Activated CD4-positive, alpha-beta T cell treated with anti-CD3 and anti-CD28 coated beads, Interleukin-2, amount 10 ng/mL, durations not matched to agents 7 days and 5 days (primary cell): Measurements from ENCODE around the gene BMPR1B. TPM values are rescaled to one million over a fixed set of nuclear protein-coding genes. Genes with fewer than 3 reads are reported as not detected.
"Not testable (repeated sequence)": the region's sequence is repeated elsewhere in the genome, so short reads cannot be mapped to it uniquely, and the experiment has no call there.

Experiments used
- CTCF ChIA-PET: fragments of 350-600 bp; sonication (Branson Sonifier 250); formaldehyde crosslinking; loops from one replicate; lab custom pipeline; 2021; ENCODE audit warnings: antibody characterized with exemption; lab: Charles Lee
- POLR2A ChIA-PET: fragments of 350-600 bp; sonication (Branson Sonifier 250); formaldehyde crosslinking; loops from one replicate; lab custom pipeline; 2021; ENCODE audit warnings: antibody characterized with exemption; lab: Charles Lee
- DNase-seq: peaks from one replicate; pipeline ENCODE4 v3.0.0-alpha.2; 2020
- H3K27ac Mint-ChIP-seq: one replicate; pipeline ENCODE4 v1.8.0; 2021; ENCODE audit warnings: mild to moderate bottlenecking, moderate library complexity, mixed read lengths
- H3K27me3 Mint-ChIP-seq: one replicate; pipeline ENCODE4 v1.8.0; 2021; ENCODE audit warnings: mixed read lengths
- H3K36me3 Mint-ChIP-seq: one replicate; pipeline ENCODE4 v1.8.0; 2021; ENCODE audit warnings: low read depth, mixed read lengths
- H3K4me1 Mint-ChIP-seq: one replicate; pipeline ENCODE4 v1.8.0; 2021; ENCODE audit warnings: mixed read lengths
- H3K4me3 Mint-ChIP-seq: one replicate; pipeline ENCODE4 v1.8.0; 2021; ENCODE audit warnings: mild to moderate bottlenecking, moderate library complexity, mixed read lengths
- H3K9me3 Mint-ChIP-seq: one replicate; pipeline ENCODE4 v1.8.0; 2021; ENCODE audit warnings: mixed read lengths
- total RNA-seq, 2 experiments: library from RNA; stranded (reverse); gene quantifications; one replicate each; pipeline ENCODE4 v1.2.3, GENCODE V29; 2021

The BMPR1B gene
- total RNA-seq, 2 experiments from 2014 or later: not detected

DNA sequence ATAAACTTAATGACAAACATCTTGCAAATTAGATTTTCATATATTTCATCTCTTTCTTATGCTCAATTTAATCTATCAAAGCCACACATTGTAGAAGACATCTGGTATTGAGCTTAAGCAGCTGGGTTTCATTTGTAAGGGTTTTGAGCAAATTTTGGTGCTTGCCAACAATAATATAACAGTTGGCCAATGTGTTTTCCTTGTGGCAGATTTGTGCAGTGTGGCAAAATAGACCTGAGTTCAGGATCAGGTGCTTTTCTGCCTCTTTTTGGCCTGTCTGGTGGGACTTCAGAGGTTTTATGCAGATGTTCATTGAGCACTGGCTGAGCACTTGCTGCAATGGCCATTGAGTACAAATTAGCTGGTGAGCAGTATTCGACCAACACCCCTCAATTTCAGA lies 301.9 kb downstream of the BMPR1B start:
- Mint-ChIP-seq H3K27me3 (no peaks in the 10 kb centered on the region), H3K36me3 (no peaks in the 10 kb centered on the region), H3K4me3 (no peak overlapping the region), H3K27ac (no peak overlapping the region), H3K9me3 (no peaks in the 10 kb centered on the region), H3K4me1 (no peaks in the 10 kb centered on the region)
- ChIA-PET POLR2A (no interaction called here), CTCF (no interaction called here)
- no peak for DNase-seq

DNA sequence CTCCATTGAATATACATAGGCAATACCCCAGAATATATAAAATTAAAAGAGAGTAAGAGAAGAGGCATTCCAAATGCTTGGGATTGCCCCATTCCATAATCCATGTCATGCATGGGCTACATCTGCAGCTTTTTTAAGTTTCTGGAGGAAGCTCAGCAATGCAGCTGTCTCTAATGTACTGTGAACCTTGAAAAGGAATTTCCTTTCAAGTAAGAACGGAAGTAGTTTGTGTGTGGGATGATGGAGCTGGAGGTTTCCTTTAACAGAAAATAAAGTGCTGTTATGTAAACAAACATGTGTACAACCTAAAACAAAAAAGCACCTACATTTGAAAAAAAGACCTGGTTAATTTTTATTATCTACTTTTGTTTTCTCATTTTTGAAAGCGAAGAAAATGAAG lies 303.5 kb downstream of the BMPR1B start:
- H3K27me3 Mint-ChIP-seq: no peaks in the 10 kb centered on the region

DNA sequence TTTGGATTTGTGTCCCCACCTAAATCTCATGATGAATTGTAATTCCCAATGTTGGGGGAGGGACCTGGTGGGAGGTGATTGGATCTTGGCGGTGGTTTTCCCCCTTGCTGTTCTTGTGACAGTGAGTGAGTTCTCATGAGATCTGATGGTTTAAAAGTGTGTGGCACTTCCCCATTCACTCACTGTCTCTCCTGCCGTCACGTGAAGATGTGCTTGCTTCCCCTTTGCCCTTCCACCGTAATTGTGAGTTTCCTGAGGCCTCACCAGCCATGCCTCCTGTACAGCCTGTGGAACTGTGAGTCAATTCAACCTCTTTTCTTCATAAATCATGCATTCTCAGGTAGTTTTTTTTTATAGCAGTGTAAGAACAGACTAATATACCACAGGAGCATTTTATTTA lies 304.0 kb downstream of the BMPR1B start:
- H3K27me3 Mint-ChIP-seq, H3K9me3 Mint-ChIP-seq, H3K36me3 Mint-ChIP-seq, H3K4me3 Mint-ChIP-seq, H3K27ac Mint-ChIP-seq, H3K4me1 Mint-ChIP-seq, POLR2A ChIA-PET, DNase-seq: not testable (repeated sequence)
- CTCF ChIA-PET: interaction anchor here (0.6 kb wide), 1 partner anchor 1056 kb away, joined by 3 read pairs; no protein-coding TSS in a partner anchor

More for the DNA sequence above, 303.5 kb downstream of the BMPR1B start:
- Mint-ChIP-seq H3K36me3 (no peaks in the 10 kb centered on the region), H3K4me3 (no peak overlapping the region), H3K9me3 (no peaks in the 10 kb centered on the region), H3K27ac (no peak overlapping the region), H3K4me1 (no peaks in the 10 kb centered on the region)
- ChIA-PET CTCF (no interaction called here), POLR2A (no interaction called here)
- no peak for DNase-seq

DNA sequence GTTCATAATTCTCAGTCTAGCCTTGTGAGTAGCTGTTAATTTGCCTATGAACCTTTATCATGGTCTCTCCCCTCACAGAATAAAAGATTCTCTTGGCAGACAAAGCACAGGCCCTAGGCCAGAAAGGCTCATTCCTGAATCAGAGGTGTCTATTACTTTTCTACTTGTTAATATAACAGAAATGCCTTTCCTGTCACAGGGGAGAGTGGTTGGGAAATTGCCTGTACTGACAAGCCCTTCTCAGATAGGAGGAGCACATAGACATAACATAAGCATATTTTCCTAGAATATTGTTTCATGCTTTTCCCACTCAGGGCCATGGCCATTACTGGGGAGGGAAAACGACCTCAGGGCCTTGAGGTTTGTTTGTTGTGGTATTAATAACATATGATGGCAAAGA lies 308.3 kb downstream of the BMPR1B start:
- Mint-ChIP-seq H3K4me3 (no peak overlapping the region), H3K27ac (no peak overlapping the region), H3K27me3 (no peaks in the 10 kb centered on the region), H3K4me1 (no peaks in the 10 kb centered on the region), H3K36me3 (no peaks in the 10 kb centered on the region), H3K9me3 (no peaks in the 10 kb centered on the region)
- no peak for DNase-seq
- CTCF ChIA-PET: no interaction called here
- POLR2A ChIA-PET: no interaction called here

DNA sequence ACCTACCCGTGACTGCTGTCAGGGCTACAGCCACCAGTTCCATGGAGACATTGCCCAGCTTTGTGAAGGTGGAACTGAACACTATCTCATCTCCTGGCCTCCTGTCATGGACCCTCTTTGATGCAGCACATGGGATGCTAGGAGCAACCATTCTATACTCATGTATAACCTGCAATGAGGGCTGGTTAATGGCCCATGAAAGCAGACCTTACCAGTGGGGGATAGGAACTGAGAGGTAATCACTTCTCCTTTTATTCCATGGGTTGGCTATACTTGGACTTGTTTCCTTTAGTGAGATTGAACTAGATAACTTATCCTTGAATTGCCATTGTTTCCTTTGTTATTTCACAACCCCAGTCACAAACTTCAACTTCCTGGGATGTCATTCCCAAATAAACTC lies 310.6 kb downstream of the BMPR1B start:
- POLR2A ChIA-PET: no interaction called here
- no peak for DNase-seq
- Mint-ChIP-seq H3K27ac (no peak overlapping the region), H3K27me3 (no peaks in the 10 kb centered on the region), H3K36me3 (no peaks in the 10 kb centered on the region), H3K4me1 (no peaks in the 10 kb centered on the region), H3K4me3 (no peak overlapping the region), H3K9me3 (no peaks in the 10 kb centered on the region)
- CTCF ChIA-PET: no interaction called here

DNA sequence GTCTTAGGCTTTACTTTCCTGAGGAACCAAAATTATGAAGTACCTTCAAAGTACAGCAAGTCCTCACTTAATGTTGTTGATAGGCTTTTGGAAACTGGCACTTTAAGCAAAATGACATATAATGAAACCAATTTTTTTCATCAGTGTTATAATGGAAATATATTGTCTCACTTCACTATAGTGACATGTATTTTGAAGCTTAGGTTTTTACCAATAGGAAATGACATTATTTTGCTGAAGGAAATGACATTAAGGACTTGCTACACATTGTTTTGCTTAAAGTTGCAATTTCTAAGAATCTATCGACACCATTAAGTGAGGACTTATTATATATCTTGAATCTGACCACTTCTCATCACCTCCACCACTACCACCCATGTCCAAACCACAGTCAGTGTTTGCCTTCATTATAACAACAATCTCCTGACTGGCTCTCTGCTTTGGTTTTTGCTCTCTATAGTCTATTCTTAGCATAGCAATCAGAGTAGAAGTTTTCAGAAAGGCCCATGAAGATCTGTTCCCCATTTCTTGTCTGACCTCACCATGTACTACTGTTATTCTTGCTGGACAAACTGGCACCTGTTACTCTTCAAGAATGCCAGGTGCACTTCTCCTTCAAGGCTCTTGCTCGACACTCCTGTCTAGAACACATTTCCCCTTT lies 311.2 kb downstream of the BMPR1B start:
- ChIA-PET POLR2A (no interaction called here), CTCF (interaction anchor here (0.7 kb wide), 1 partner anchor 16 kb away, joined by 3 read pairs; no protein-coding TSS in a partner anchor)
- no peak for DNase-seq
- no peaks in the 10 kb centered on the region for H3K4me1 Mint-ChIP-seq
- H3K4me3 Mint-ChIP-seq: no peak overlapping the region
- H3K9me3 Mint-ChIP-seq: no peaks in the 10 kb centered on the region
- H3K36me3 Mint-ChIP-seq: no peaks in the 10 kb centered on the region
- H3K27ac Mint-ChIP-seq: no peak overlapping the region
- H3K27me3 Mint-ChIP-seq: no peaks in the 10 kb centered on the region

DNA sequence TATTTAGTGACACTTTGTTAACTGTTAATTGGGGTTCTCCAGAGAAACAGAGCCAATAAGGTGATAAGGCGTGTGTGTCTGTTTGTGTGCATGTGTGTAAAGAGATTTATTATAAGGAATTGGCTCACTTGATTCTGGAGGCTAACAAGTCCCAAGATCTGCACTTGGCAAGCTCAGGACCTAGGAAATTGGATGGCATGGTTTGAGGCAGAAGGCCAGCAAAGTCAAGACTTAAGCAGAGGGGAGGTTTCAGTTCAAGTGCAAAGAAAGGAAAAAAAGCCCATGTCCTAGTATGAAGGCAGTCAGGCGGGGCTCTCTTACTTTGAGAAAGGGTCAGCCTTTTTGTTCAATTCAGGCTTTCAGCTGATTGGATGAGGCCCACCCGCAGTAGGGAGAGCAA lies 314.1 kb downstream of the BMPR1B start:
- Mint-ChIP-seq H3K27me3 (no peaks in the 10 kb centered on the region), H3K36me3 (no peaks in the 10 kb centered on the region)
- POLR2A ChIA-PET: no interaction called here

DNA sequence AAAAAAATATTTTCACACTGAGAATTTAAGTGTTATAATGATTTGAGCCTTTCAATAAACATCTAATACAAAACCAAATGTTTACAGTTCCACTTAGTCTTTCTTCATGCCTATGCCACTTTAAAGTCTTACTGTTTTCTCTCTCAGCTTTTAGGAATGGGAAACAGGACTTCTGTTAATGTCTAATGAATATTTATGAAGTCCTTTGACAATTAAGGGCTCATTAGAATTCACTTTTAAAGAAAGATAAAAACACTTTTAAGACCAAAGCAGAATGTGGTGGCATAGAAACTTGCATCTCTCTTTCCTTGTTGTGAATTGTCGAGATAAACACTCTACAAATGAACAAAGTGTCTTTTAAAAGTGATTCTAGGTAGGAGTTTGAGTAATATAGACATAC lies 315.9 kb downstream of the BMPR1B start:
- DNase-seq: no peak
- H3K9me3 Mint-ChIP-seq: no peaks in the 10 kb centered on the region
- no peaks in the 10 kb centered on the region for H3K27me3 Mint-ChIP-seq
- no peaks in the 10 kb centered on the region for H3K4me1 Mint-ChIP-seq
- H3K27ac Mint-ChIP-seq: no peak overlapping the region
- CTCF ChIA-PET: no interaction called here
- no peak overlapping the region for H3K4me3 Mint-ChIP-seq
- POLR2A ChIA-PET: no interaction called here
- H3K36me3 Mint-ChIP-seq: no peaks in the 10 kb centered on the region

More for the DNA sequence above, 314.1 kb downstream of the BMPR1B start:
- H3K4me3 Mint-ChIP-seq: no peak overlapping the region
- DNase-seq: no peak
- CTCF ChIA-PET: interaction anchor here (0.5 kb wide), 1 partner anchor 95 kb away, joined by 3 read pairs; no protein-coding TSS in a partner anchor
- H3K4me1 Mint-ChIP-seq: no peaks in the 10 kb centered on the region
- H3K27ac Mint-ChIP-seq: no peak overlapping the region
- H3K9me3 Mint-ChIP-seq: no peaks in the 10 kb centered on the region

DNA sequence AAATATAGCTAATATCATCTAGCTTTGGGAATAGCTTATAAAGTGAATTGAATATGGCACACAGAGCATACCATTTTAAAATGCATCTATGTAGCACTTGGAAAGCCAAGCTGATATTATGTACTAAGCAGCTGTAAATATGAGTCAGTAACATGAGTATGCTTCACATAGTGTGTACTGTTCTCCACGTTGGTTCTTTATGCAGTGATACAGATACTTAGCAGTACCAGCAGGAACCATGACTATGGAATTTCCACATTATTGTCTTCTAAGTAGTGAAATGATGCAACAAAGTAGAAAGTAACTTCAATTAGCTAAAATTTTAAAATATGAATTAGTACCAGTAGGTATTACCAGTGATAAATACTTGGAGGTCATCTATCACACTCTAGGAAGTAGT lies 320.1 kb downstream of the BMPR1B start:
- H3K4me1 Mint-ChIP-seq: no peaks in the 10 kb centered on the region
- no peaks in the 10 kb centered on the region for H3K27me3 Mint-ChIP-seq
- CTCF ChIA-PET: no interaction called here
- H3K36me3 Mint-ChIP-seq: no peaks in the 10 kb centered on the region
- H3K4me3 Mint-ChIP-seq: no peak overlapping the region
- POLR2A ChIA-PET: no interaction called here
- no peak overlapping the region for H3K27ac Mint-ChIP-seq
- no peaks in the 10 kb centered on the region for H3K9me3 Mint-ChIP-seq
- no peak for DNase-seq

DNA sequence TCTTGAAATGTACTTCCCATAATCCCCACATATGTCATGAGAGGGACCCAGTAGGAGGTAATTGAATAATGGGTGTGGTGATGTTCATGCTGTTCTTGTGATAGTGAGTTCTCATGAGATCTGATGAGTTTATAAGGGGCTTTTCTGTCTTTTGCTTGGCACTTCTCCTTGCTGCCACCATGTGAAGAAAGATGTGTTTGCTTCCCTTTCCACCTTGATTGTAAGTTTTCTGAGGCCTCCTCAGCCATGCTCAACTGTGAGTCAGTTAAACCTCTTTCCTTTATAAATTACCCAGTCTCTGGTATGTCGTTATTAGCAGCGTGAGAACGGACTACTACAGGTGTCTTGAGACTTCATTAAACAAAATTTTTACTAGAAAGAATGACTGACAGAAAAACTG lies 323.2 kb downstream of the BMPR1B start:
- Mint-ChIP-seq H3K4me3 (no peak overlapping the region), H3K4me1 (peaks cover 12% of the 10 kb centered on the region), H3K27me3 (no peaks in the 10 kb centered on the region), H3K27ac (no peak overlapping the region), H3K9me3 (no peaks in the 10 kb centered on the region), H3K36me3 (no peaks in the 10 kb centered on the region)
- POLR2A ChIA-PET: interaction anchor here (0.6 kb wide), 1 partner anchor 142 kb away, joined by 4 read pairs; no protein-coding TSS in a partner anchor
- CTCF ChIA-PET: no interaction called here
- no peak for DNase-seq

DNA sequence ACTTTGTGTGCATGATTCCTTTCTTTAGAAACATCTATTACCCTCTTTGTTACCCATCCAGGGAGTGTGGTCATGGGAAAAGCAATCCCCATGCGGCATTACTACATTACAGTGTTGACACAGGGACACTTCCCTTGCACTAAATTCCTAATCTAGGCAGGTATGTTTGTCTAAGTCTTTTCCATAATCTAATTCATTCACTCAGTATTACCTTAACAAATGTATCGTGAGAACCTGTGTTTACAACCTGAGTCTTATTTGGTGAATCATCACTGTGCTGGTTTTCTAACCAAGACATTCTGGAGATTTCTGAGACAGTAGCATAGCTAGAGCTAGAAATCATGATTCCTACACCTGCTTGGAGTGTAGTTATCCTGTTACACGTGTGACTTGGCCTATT lies 326.8 kb downstream of the BMPR1B start:
- no peaks in the 10 kb centered on the region for H3K9me3 Mint-ChIP-seq
- H3K36me3 Mint-ChIP-seq: no peaks in the 10 kb centered on the region
- peaks cover 12% of the 10 kb centered on the region for H3K4me1 Mint-ChIP-seq
- no peak overlapping the region for H3K27ac Mint-ChIP-seq
- no peak for DNase-seq
- no peak overlapping the region for H3K4me3 Mint-ChIP-seq
- no peaks in the 10 kb centered on the region for H3K27me3 Mint-ChIP-seq
- ChIA-PET POLR2A (no interaction called here), CTCF (no interaction called here)

DNA sequence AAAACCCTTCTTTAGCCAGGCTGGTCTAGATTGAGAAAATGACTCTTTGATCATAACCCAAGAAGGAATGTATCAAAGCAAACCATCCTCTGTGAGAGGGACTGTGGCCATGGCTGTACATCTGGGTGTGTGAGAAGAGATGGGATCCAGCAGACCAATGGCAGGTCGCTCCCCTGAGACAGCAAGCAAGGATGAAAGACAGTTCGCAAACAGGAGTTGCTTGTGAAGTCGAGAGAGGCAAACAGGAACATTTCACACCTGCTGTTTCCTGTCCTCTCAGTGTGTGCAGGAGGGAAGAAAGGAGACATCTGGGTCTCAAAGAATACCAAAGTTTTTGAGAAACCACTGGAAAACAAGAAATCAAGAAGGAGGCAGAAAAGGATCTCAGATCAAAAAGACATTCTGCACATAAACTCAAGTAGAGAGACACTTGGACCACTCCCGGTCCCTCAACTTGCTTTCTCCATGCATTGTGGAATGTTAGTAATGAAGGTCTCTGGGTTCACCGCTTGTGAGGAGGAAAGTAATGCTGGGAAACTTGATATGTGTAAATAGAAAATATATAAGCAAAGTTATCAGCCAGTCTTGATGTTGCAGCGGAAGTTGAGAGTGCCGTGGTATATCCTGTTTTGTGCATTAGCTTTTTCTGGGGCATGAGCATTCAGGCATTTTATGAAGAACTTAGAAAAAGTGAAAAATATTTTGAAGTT lies 327.5 kb downstream of the BMPR1B start:
- Mint-ChIP-seq H3K9me3 (no peaks in the 10 kb centered on the region), H3K36me3 (no peaks in the 10 kb centered on the region), H3K27me3 (no peaks in the 10 kb centered on the region), H3K27ac (peak overlapping the region; percentile 76), H3K4me1 (peaks cover 12% of the 10 kb centered on the region), H3K4me3 (no peak overlapping the region)
- no peak for DNase-seq
- ChIA-PET POLR2A (no interaction called here), CTCF (no interaction called here)

DNA sequence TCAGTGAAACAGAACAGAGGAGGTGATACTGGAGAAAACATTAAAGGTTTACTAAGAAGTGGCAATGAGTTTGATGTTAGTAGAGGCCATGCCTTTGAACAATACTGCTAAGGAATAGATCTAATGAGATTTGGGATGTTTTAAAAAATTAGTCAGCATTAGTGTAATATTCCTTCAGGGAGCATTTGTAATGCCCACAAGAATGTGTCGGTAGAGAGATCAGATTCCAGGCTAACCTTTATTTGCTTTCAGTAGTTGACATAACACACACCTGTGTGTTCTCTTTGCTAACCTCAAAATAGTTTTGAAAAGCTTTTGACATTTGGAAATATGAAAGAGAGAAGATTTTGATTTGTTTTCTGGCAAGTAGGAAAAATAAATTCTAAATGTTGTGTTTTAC lies 328.8 kb downstream of the BMPR1B start:
- ChIA-PET CTCF (no interaction called here), POLR2A (no interaction called here)
- H3K36me3 Mint-ChIP-seq: no peaks in the 10 kb centered on the region
- H3K27ac Mint-ChIP-seq: no peak overlapping the region
- no peaks in the 10 kb centered on the region for H3K9me3 Mint-ChIP-seq
- no peak for DNase-seq
- H3K27me3 Mint-ChIP-seq: no peaks in the 10 kb centered on the region
- peaks cover 12% of the 10 kb centered on the region for H3K4me1 Mint-ChIP-seq
- H3K4me3 Mint-ChIP-seq: no peak overlapping the region
